Hair follicle dermal papilla cell (primary cell): Measurements from ENCODE around the gene C18orf54. TPM values are rescaled to one million over a fixed set of nuclear protein-coding genes. Genes with fewer than 3 reads are reported as not detected.

Experiments
- small RNA-seq: library from RNA; depleted of rRNA; stranded (forward); fragments of <200 nt; gene quantifications from one replicate; pipeline ENCODE3, GENCODE V24; 2012
- total RNA-seq: library from RNA; depleted of rRNA; stranded (reverse); fragments of >200 nt; gene quantifications from 2 replicates; pipeline ENCODE4 v1.2.3, GENCODE V29; 2012

Gene C18orf54
- 2.8 and 4.1 TPM in 2 replicates for total RNA-seq

DNA sequence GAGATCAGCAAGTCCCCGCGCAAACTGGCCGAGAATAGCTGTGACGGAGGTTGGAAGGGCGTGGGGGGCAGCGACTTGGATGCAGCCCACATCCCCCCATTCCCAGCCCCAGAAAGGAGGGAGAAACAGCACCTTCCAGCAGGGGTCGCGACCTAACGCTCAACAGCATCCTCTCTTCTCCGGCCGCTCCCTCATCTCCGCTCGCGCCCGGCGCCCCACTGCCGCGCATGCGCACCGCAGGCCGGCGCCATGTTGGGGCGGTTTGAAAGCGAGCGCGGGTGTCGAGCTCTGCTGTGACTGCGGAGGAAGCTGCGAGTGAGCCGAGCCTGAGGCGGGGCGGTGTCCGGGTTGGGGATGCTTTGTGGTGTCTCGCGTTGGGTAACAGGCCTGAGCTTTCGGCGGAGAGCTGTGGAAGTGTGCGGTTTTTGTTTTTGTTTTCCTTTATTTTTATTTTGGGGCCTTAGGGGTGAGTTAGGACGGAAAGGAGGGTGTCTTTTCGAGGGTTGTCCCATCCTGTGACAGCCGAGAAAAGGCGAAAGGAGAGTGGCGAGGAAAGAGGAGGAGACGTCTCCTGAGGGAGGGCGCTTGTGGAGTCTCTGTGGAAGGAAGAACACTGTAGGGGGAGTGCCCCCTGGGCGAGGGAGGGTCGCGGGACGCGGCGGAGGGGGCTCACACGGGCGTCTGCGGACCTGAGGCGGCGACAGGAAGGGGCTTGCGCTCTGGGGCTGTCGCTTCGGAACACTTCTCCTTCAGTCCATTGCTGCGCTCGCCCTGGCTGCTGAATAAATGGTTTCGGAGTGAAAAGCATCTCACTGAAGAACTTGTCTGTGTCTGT is at the start of gene C18orf54, which contains the start of gene STARD6:
Gene C18orf54 (plus strand): TSS at position 247 of the 835 bp plus-strand sequence. CDS start 2,667 bp downstream, outside the sequence.
Gene STARD6 (minus strand): TSS at position 199 of the 835 bp plus-strand sequence. CDS start 3,285 bp downstream, outside the sequence.

Small RNA genes within 50 kb of the gene (small RNA-seq; reads per million reads assigned to genes)
- not detected for gene SNRPGP2

Other genes starting within 250 kb of the C18orf54 start
- gene MBD2, start 133.2 kb upstream of the C18orf54 start, total RNA-seq = 43.0 and 47.0 TPM in 2 replicates
- gene POLI, start 88.4 kb upstream of the C18orf54 start, total RNA-seq = 31.8 and 49.5 TPM in 2 replicates
- gene STARD6, start within 50 bp of the C18orf54 start, total RNA-seq = not detected in 2 replicates
- not detected in 2 replicates for gene DYNAP, start 233.3 kb downstream of the C18orf54 start, total RNA-seq